ENCODE data around the gene PNCK.
"Not testable (repeated sequence)": the region's sequence is repeated elsewhere in the genome, so short reads cannot be mapped to it uniquely, and the experiment has no call there.

DNA sequence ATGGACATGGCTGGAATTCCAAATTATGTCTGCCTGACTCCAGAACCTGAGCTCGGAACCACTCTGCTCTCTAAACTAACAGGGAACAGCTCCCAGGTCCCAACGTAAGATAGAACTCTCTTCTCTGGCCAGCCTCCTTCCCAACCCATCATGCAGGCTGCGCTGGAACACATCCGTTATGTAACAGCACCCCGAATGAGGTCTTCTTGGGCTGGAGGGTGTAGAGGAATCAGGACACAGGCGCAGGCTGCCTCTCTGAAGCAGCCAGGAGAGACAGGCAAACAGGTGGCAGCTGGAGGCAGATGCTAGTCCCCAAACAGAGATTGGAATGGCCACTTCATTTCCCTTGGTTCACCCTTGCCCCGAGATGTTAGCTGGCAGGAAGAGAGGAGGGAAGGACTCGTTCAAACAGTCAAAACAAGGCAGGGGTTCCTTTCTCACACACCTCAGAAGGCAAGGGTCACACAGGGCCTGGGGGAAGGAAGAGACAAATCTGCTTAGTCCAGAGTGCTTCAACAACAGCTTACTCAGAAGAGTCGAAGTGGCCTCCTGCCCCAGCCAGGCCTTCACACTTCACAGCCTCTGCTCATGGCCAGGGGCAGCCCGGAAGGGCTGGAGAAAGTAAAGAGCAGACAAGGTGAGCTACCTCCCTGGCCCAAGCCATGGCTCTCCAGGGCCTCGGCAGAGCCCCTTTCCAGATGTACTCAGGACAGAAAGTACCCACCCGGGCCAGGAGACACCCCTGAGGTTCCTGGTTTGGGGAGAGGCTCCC lies 31.2 kb upstream of the PNCK start:
- not testable (repeated sequence) for TF ChIP-seq FOXA1 (IDR thresholded peaks at IDR 0.05); FOXK2 (IDR thresholded peaks at IDR 0.05); SP1 (IDR thresholded peaks at IDR 0.05); NFRKB (IDR thresholded peaks at IDR 0.05); ELF4 (IDR thresholded peaks at IDR 0.05); BHLHE40 (IDR thresholded peaks at IDR 0.05; ENCODE audit: borderline replicate concordance); SUZ12 (IDR thresholded peaks at IDR 0.05); FOXM1 (IDR thresholded peaks at IDR 0.05; ENCODE audit: borderline replicate concordance); L3MBTL2 (conservative IDR thresholded peaks at IDR 0.05); ARNT (IDR thresholded peaks at IDR 0.05); HDGF (IDR thresholded peaks at IDR 0.05; ENCODE audit: borderline replicate concordance); CTBP1 (IDR thresholded peaks at IDR 0.05; ENCODE audit: borderline replicate concordance); TARDBP (IDR thresholded peaks at IDR 0.05)
- TF ChIP-seq, protein P1, sequence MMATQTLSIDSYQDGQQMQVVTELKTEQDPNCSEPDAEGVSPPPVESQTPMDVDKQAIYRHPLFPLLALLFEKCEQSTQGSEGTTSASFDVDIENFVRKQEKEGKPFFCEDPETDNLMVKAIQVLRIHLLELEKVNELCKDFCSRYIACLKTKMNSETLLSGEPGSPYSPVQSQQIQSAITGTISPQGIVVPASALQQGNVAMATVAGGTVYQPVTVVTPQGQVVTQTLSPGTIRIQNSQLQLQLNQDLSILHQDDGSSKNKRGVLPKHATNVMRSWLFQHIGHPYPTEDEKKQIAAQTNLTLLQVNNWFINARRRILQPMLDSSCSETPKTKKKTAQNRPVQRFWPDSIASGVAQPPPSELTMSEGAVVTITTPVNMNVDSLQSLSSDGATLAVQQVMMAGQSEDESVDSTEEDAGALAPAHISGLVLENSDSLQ (IDR thresholded peaks at IDR 0.05) = not testable (repeated sequence)
